Esophagus (tissue), 2 donors: ENCODE data around the gene HPSE2. TPM values are rescaled to one million over a fixed set of nuclear protein-coding genes. Genes with fewer than 3 reads are reported as not detected.

Experiments used
- H3K27ac ChIP-seq, 2 donors: one replicate each; pipeline ENCODE4 v1.5.1; 2013; ENCODE audit warnings: low read depth in 2 of 2, mild to moderate bottlenecking in 2 of 2, inconsistent platforms in 1 of 2, low read length in 1 of 2, moderate library complexity in 1 of 2
- H3K27me3 ChIP-seq, 2 donors: one replicate each; pipeline ENCODE4 v1.6.1; 2013; ENCODE audit warnings: low read length in 2 of 2, control low read depth in 1 of 2, mild to moderate bottlenecking in 1 of 2; ENCODE audit not compliant: insufficient read depth in 2 of 2, control insufficient read depth in 1 of 2
- H3K36me3 ChIP-seq, 2 donors: one replicate each; pipeline ENCODE4 v1.6.1; 2013; ENCODE audit warnings: low read length in 1 of 2; ENCODE audit not compliant: control insufficient read depth in 2 of 2, insufficient read depth in 2 of 2
- H3K4me1 ChIP-seq, 2 donors: one replicate each; pipeline ENCODE4 v1.6.1; 2013; ENCODE audit warnings: low read length in 1 of 2; ENCODE audit not compliant: control insufficient read depth in 2 of 2, insufficient read depth in 2 of 2
- H3K4me3 ChIP-seq, 2 donors: one replicate each; pipeline ENCODE4 v1.5.1; 2013; ENCODE audit warnings: low read length in 2 of 2, mild to moderate bottlenecking in 2 of 2, low read depth in 1 of 2, moderate library complexity in 1 of 2
- H3K9me3 ChIP-seq, 2 donors: one replicate each; pipeline ENCODE4 v1.6.1; 2013; ENCODE audit warnings: mild to moderate bottlenecking in 2 of 2, low read depth in 1 of 2, low read length in 1 of 2, moderate library complexity in 1 of 2; ENCODE audit not compliant: control insufficient read depth in 2 of 2, insufficient read depth in 1 of 2
- WGBS, 2 donors: extraction: QIAGEN DNeasy Blood & Tissue Kit; methylation state at CpG; one replicate each; pipeline ENCODE4 v1.1.7; 2013; 5-methylcytosine and 5-hydroxymethylcytosine counted together
- polyA plus RNA-seq, 2 donors: library from polyadenylated mRNA; stranded (reverse); fragments of 200-250 nt; gene quantifications; one replicate each; pipeline ENCODE4 v1.2.3, GENCODE V29; 2013
- donor health status: healthy with polysubstance abuse.
- donor health status: Bipolar disorder and iron deficiency.

HPSE2 gene
- polyA plus RNA-seq, 2 donors = 2.1 to 3.5 TPM

GRCh38 chr10:98445200-98445812, 790.3 kb downstream of the HPSE2 start:
- no peaks in the 10 kb centered on the region for H3K27me3 ChIP-seq
- peaks cover 0 to 2% of the 10 kb centered on the region in 2 donors for H3K4me1 ChIP-seq
- H3K9me3 ChIP-seq = no peaks in the 10 kb centered on the region
- WGBS, 2 donors = 75 to 77% methylated on average over 10 of the region's 10 CpGs
- peaks cover 2 to 19% of the 10 kb centered on the region in 2 donors for H3K36me3 ChIP-seq
- H3K27ac ChIP-seq = no peak overlapping the region
- no peak overlapping the region for H3K4me3 ChIP-seq

- Histone ChIP-seq H3K36me3 (peaks cover 2 to 19% of the 10 kb centered on the region in 2 donors), H3K27ac (no peak overlapping the region), H3K27me3 (no peaks in the 10 kb centered on the region), H3K4me3 (no peak overlapping the region), H3K9me3 (no peaks in the 10 kb centered on the region), H3K4me1 (peaks cover 0 to 2% of the 10 kb centered on the region in 2 donors)
- 85 to 93% methylated on average over 9 of the region's 9 CpGs for WGBS, 2 donors
Measured at GRCh38 chr10:98444314-98445006, 791.2 kb downstream of the HPSE2 start.

- H3K4me1 ChIP-seq = no peaks in the 10 kb centered on the region
- peaks cover 8 to 31% of the 10 kb centered on the region in 2 donors for H3K36me3 ChIP-seq
- H3K27ac ChIP-seq = no peak overlapping the region
- WGBS, 2 donors = 92 to 93% methylated on average over 4 of the region's 4 CpGs
- H3K9me3 ChIP-seq = no peaks in the 10 kb centered on the region
- no peaks in the 10 kb centered on the region for H3K27me3 ChIP-seq
- no peak overlapping the region for H3K4me3 ChIP-seq
Measured at GRCh38 chr10:98438715-98439114, 796.9 kb downstream of the HPSE2 start.

GRCh38 chr10:98436704-98437103, 798.9 kb downstream of the HPSE2 start:
- H3K9me3 ChIP-seq = no peaks in the 10 kb centered on the region

GRCh38 chr10:98435178-98435577, 800.5 kb downstream of the HPSE2 start:
- Histone ChIP-seq H3K4me3 (no peak overlapping the region), H3K4me1 (no peaks in the 10 kb centered on the region), H3K27me3 (no peaks in the 10 kb centered on the region), H3K9me3 (no peaks in the 10 kb centered on the region), H3K27ac (no peak overlapping the region), H3K36me3 (peaks cover 17 to 38% of the 10 kb centered on the region in 2 donors)
- WGBS, 2 donors = 96 to 97% methylated on average over 12 of the region's 12 CpGs

More at GRCh38 chr10:98436704-98437103, 798.9 kb downstream of the HPSE2 start:
- H3K27ac ChIP-seq = no peak overlapping the region
- H3K27me3 ChIP-seq = no peaks in the 10 kb centered on the region
- 96 to 98% methylated on average over 4 of the region's 4 CpGs for WGBS, 2 donors
- H3K4me3 ChIP-seq = no peak overlapping the region
- peaks cover 11 to 25% of the 10 kb centered on the region in 2 donors for H3K36me3 ChIP-seq
- H3K4me1 ChIP-seq = no peaks in the 10 kb centered on the region

GRCh38 chr10:98433881-98434732, 801.5 kb downstream of the HPSE2 start:
- Histone ChIP-seq H3K4me1 (no peaks in the 10 kb centered on the region), H3K9me3 (no peaks in the 10 kb centered on the region), H3K27me3 (no peaks in the 10 kb centered on the region), H3K4me3 (no peak overlapping the region), H3K27ac (no peak overlapping the region), H3K36me3 (peaks cover 17 to 44% of the 10 kb centered on the region in 2 donors)
- 97 to 99% methylated on average over 21 of the region's 21 CpGs for WGBS, 2 donors

- Histone ChIP-seq H3K9me3 (no peaks in the 10 kb centered on the region), H3K36me3 (peaks cover 17 to 40% of the 10 kb centered on the region in 2 donors), H3K27ac (no peak overlapping the region), H3K4me1 (no peaks in the 10 kb centered on the region), H3K27me3 (no peaks in the 10 kb centered on the region), H3K4me3 (no peak overlapping the region)
- 100% methylated on average over 1 of the region's 1 CpG for WGBS, 2 donors
Measured at GRCh38 chr10:98433371-98433770, 802.3 kb downstream of the HPSE2 start.

GRCh38 chr10:98432330-98432729, 803.3 kb downstream of the HPSE2 start:
- Histone ChIP-seq H3K4me3 (no peak overlapping the region), H3K27me3 (no peaks in the 10 kb centered on the region), H3K9me3 (no peaks in the 10 kb centered on the region), H3K36me3 (peaks cover 17 to 42% of the 10 kb centered on the region in 2 donors), H3K4me1 (no peaks in the 10 kb centered on the region), H3K27ac (no peak overlapping the region)
- 61 to 100% methylated on average over 1 of the region's 1 CpG for WGBS, 2 donors

- Histone ChIP-seq H3K36me3 (peaks cover 17 to 48% of the 10 kb centered on the region in 2 donors), H3K27ac (no peak overlapping the region), H3K4me1 (no peaks in the 10 kb centered on the region), H3K27me3 (no peaks in the 10 kb centered on the region), H3K4me3 (no peak overlapping the region), H3K9me3 (no peaks in the 10 kb centered on the region)
- WGBS, 2 donors = 87 to 94% methylated on average over 8 of the region's 8 CpGs
Measured at GRCh38 chr10:98431016-98431415, 804.6 kb downstream of the HPSE2 start.
